Activated T-cell treated with anti-CD3 and anti-CD28 coated beads, Interleukin-2, amount 50 U/mL, for 4 hours (primary cell): ENCODE results near the gene TXNRD1. TPM values are rescaled to one million over a fixed set of nuclear protein-coding genes. Genes with fewer than 3 reads are reported as not detected.
"Not testable (repeated sequence)": the region's sequence is repeated elsewhere in the genome, so short reads cannot be mapped to it uniquely, and the experiment has no call there.

Experiments
- ATAC-seq, 2 donors: fragments of 200-7000 bp; cut with Tn5 transposase; one replicate each; pipeline ENCODE4 v1.10.0; 2021
- DNase-seq: peaks from one replicate; pipeline ENCODE4 v3.0.0-alpha.2; 2020
- H3K27me3 Mint-ChIP-seq: one replicate; pipeline ENCODE4 v1.8.0; 2021; ENCODE audit warnings: low read depth, mixed read lengths
- H3K36me3 Mint-ChIP-seq: one replicate; pipeline ENCODE4 v1.8.0; 2022; ENCODE audit warnings: mixed read lengths; ENCODE audit not compliant: insufficient read depth
- H3K4me1 Mint-ChIP-seq: one replicate; pipeline ENCODE4 v1.8.0; 2021; ENCODE audit warnings: low read depth, mixed read lengths
- H3K4me3 Mint-ChIP-seq: one replicate; pipeline ENCODE4 v1.8.0; 2021; ENCODE audit warnings: mild to moderate bottlenecking, moderate library complexity, mixed read lengths
- H3K9me3 Mint-ChIP-seq: one replicate; pipeline ENCODE4 v1.8.0; 2021; ENCODE audit warnings: mixed read lengths
- total RNA-seq, 3 donors: library from RNA; stranded (reverse); gene quantifications; one replicate each; pipeline ENCODE4 v1.2.1, GENCODE V29; 2021

The TXNRD1 gene
- total RNA-seq, 3 donors from 2014 or later, result 157 to 195 (median 162) TPM

GRCh38 chr12:104216521-104216924 is 944 bp downstream of the TXNRD1 start:
- no peaks in the 10 kb centered on the region for H3K27me3 Mint-ChIP-seq
- ATAC-seq, result no peak
- no peaks in the 10 kb centered on the region for H3K9me3 Mint-ChIP-seq
- no peaks in the 10 kb centered on the region for H3K36me3 Mint-ChIP-seq
- peak overlapping the region; percentile 79 for H3K4me3 Mint-ChIP-seq
- H3K4me1 Mint-ChIP-seq, result peaks cover 33% of the 10 kb centered on the region
- DNase-seq, result no peak

GRCh38 chr12:104218506-104218905 is 2.9 kb downstream of the TXNRD1 start:
- not testable (repeated sequence) for H3K9me3 Mint-ChIP-seq, DNase-seq, H3K4me3 Mint-ChIP-seq, H3K27me3 Mint-ChIP-seq, ATAC-seq, H3K36me3 Mint-ChIP-seq
- peaks cover 37% of the 10 kb centered on the region for H3K4me1 Mint-ChIP-seq

GRCh38 chr12:104218935-104219334 is 3.4 kb downstream of the TXNRD1 start:
- ATAC-seq (no peak), DNase-seq (no peak)
- peaks cover 40% of the 10 kb centered on the region for H3K4me1 Mint-ChIP-seq

GRCh38 chr12:104219361-104219892 is 3.8 kb downstream of the TXNRD1 start:
- peak overlapping the region; percentile 50 for H3K4me3 Mint-ChIP-seq
- DNase-seq (no peak), ATAC-seq (no peak)
- H3K36me3 Mint-ChIP-seq, result no peaks in the 10 kb centered on the region
- peaks cover 42% of the 10 kb centered on the region for H3K4me1 Mint-ChIP-seq
- H3K27me3 Mint-ChIP-seq, result no peaks in the 10 kb centered on the region
- H3K9me3 Mint-ChIP-seq, result no peaks in the 10 kb centered on the region

More at GRCh38 chr12:104218935-104219334, 3.4 kb downstream of the TXNRD1 start:
- no peaks in the 10 kb centered on the region for H3K36me3 Mint-ChIP-seq
- no peak overlapping the region for H3K4me3 Mint-ChIP-seq
- H3K27me3 Mint-ChIP-seq, result no peaks in the 10 kb centered on the region
- H3K9me3 Mint-ChIP-seq, result no peaks in the 10 kb centered on the region

- no peaks in the 10 kb centered on the region for H3K36me3 Mint-ChIP-seq
- peak overlapping the region; percentile 50 for H3K4me3 Mint-ChIP-seq
- ATAC-seq (peak; percentile 75 to 80), DNase-seq (peak; percentile 50)
- peaks cover 42% of the 10 kb centered on the region for H3K4me1 Mint-ChIP-seq
- peaks cover under 1% of the 10 kb centered on the region for H3K9me3 Mint-ChIP-seq
- peaks cover under 1% of the 10 kb centered on the region for H3K27me3 Mint-ChIP-seq
Observed at GRCh38 chr12:104219908-104220404, 4.4 kb downstream of the TXNRD1 start.

GRCh38 chr12:104220931-104221330 is 5.4 kb downstream of the TXNRD1 start:
- DNase-seq (no peak), ATAC-seq (no peak)
- H3K9me3 Mint-ChIP-seq, result peaks cover 5% of the 10 kb centered on the region
- H3K36me3 Mint-ChIP-seq, result no peaks in the 10 kb centered on the region
- H3K27me3 Mint-ChIP-seq, result peaks cover 2% of the 10 kb centered on the region
- peaks cover 40% of the 10 kb centered on the region for H3K4me1 Mint-ChIP-seq
- H3K4me3 Mint-ChIP-seq, result peak overlapping the region; percentile 11

- H3K4me3 Mint-ChIP-seq, result no peak overlapping the region
- peaks cover 2% of the 10 kb centered on the region for H3K27me3 Mint-ChIP-seq
- no peak for DNase-seq
- ATAC-seq, result no peak
- H3K36me3 Mint-ChIP-seq, result no peaks in the 10 kb centered on the region
- peaks cover 36% of the 10 kb centered on the region for H3K4me1 Mint-ChIP-seq
- peaks cover 5% of the 10 kb centered on the region for H3K9me3 Mint-ChIP-seq
Observed at GRCh38 chr12:104222976-104223375, 7.4 kb downstream of the TXNRD1 start.

GRCh38 chr12:104223712-104224111 is 8.1 kb downstream of the TXNRD1 start:
- Mint-ChIP-seq H3K27me3 (peaks cover 2% of the 10 kb centered on the region), H3K36me3 (no peaks in the 10 kb centered on the region), H3K4me3 (no peak overlapping the region), H3K9me3 (peaks cover 5% of the 10 kb centered on the region), H3K4me1 (peaks cover 31% of the 10 kb centered on the region)
- DNase-seq (no peak), ATAC-seq (no peak)

GRCh38 chr12:104226672-104227071 is 11.1 kb downstream of the TXNRD1 start:
- Mint-ChIP-seq H3K4me1 (peaks cover 8% of the 10 kb centered on the region), H3K27me3 (peaks cover 2% of the 10 kb centered on the region), H3K9me3 (peaks cover 5% of the 10 kb centered on the region), H3K36me3 (no peaks in the 10 kb centered on the region), H3K4me3 (no peak overlapping the region)
- DNase-seq, result no peak
- ATAC-seq, result no peak

- DNase-seq (no peak), ATAC-seq (no peak)
- Mint-ChIP-seq H3K36me3 (peaks cover 1% of the 10 kb centered on the region), H3K9me3 (peaks cover 7% of the 10 kb centered on the region), H3K4me1 (no peaks in the 10 kb centered on the region), H3K4me3 (no peak overlapping the region), H3K27me3 (no peaks in the 10 kb centered on the region)
Observed at GRCh38 chr12:104230304-104231095, 14.9 kb downstream of the TXNRD1 start.

- Mint-ChIP-seq H3K4me3 (no peak overlapping the region), H3K36me3 (peaks cover 3% of the 10 kb centered on the region), H3K9me3 (peaks cover 12% of the 10 kb centered on the region), H3K27me3 (no peaks in the 10 kb centered on the region), H3K4me1 (no peaks in the 10 kb centered on the region)
- no peak for ATAC-seq
- no peak for DNase-seq
Observed at GRCh38 chr12:104232609-104233280, 17.2 kb downstream of the TXNRD1 start.

- Mint-ChIP-seq H3K4me3 (no peak overlapping the region), H3K4me1 (no peaks in the 10 kb centered on the region), H3K27me3 (no peaks in the 10 kb centered on the region), H3K9me3 (peaks cover 12% of the 10 kb centered on the region), H3K36me3 (peaks cover 3% of the 10 kb centered on the region)
- ATAC-seq, result no peak
- DNase-seq, result no peak
Observed at GRCh38 chr12:104234926-104235499, 19.4 kb downstream of the TXNRD1 start.

- DNase-seq, result no peak
- Mint-ChIP-seq H3K27me3 (no peaks in the 10 kb centered on the region), H3K36me3 (peaks cover 1% of the 10 kb centered on the region), H3K4me1 (no peaks in the 10 kb centered on the region), H3K9me3 (peaks cover 8% of the 10 kb centered on the region), H3K4me3 (no peak overlapping the region)
- ATAC-seq, result no peak
Observed at GRCh38 chr12:104237930-104238329, 22.4 kb downstream of the TXNRD1 start.

- peaks cover 3% of the 10 kb centered on the region for H3K27me3 Mint-ChIP-seq
- H3K4me3 Mint-ChIP-seq, result no peak overlapping the region
- no peaks in the 10 kb centered on the region for H3K4me1 Mint-ChIP-seq
- ATAC-seq (no peak), DNase-seq (no peak)
- no peaks in the 10 kb centered on the region for H3K36me3 Mint-ChIP-seq
- no peaks in the 10 kb centered on the region for H3K9me3 Mint-ChIP-seq
Observed at GRCh38 chr12:104242546-104243206, 27.1 kb downstream of the TXNRD1 start.
